Small intestine (tissue), 7 donors: Measurements from ENCODE around the gene GLRX5. TPM values are rescaled to one million over a fixed set of nuclear protein-coding genes. Genes with fewer than 3 reads are reported as not detected.
"Not testable (repeated sequence)": the region's sequence is repeated elsewhere in the genome, so short reads cannot be mapped to it uniquely, and the experiment has no call there.

Experiments used
- DNase-seq, 2 donors: peaks; one replicate each; pipeline versions ENCODE4 v3.0.0 to v3.0.0-alpha.2; 2013
- FAIRE-seq: peaks from 2 replicates; lab custom pipeline; 2012; peaks lifted over from hg19 to GRCh38; lab: Jason Lieb, UNC
- H3K27ac ChIP-seq, 3 donors: one replicate each; pipeline ENCODE4 v1.5.1; 2013; ENCODE audit warnings: low read length in 2 of 3, mild to moderate bottlenecking in 2 of 3, control low read depth in 1 of 3, inconsistent platforms in 1 of 3, low read depth in 1 of 3, moderate library complexity in 1 of 3
- H3K27me3 ChIP-seq, 3 donors: one replicate each; pipeline ENCODE4 v1.6.1; 2013; ENCODE audit warnings: low read length in 3 of 3, inconsistent platforms in 1 of 3; ENCODE audit not compliant: control insufficient read depth in 3 of 3, insufficient read depth in 3 of 3
- H3K36me3 ChIP-seq, 3 donors: one replicate each; pipeline ENCODE4 v1.6.1; 2013; ENCODE audit warnings: low read length in 3 of 3, inconsistent platforms in 1 of 3, low read depth in 1 of 3, mild to moderate bottlenecking in 1 of 3, moderate library complexity in 1 of 3; ENCODE audit not compliant: control insufficient read depth in 3 of 3, insufficient read depth in 2 of 3
- H3K4me1 ChIP-seq, 3 donors: one replicate each; pipeline ENCODE4 v1.6.1; 2013; ENCODE audit warnings: low read length in 2 of 3, inconsistent platforms in 1 of 3, low read depth in 1 of 3, mild to moderate bottlenecking in 1 of 3, moderate library complexity in 1 of 3; ENCODE audit not compliant: control insufficient read depth in 3 of 3, insufficient read depth in 2 of 3
- H3K4me3 ChIP-seq, 3 donors: one replicate each; pipeline ENCODE4 v1.5.1; 2013; ENCODE audit warnings: low read length in 3 of 3, control low read depth in 1 of 3, inconsistent platforms in 1 of 3, low read depth in 1 of 3, mild to moderate bottlenecking in 1 of 3, moderate library complexity in 1 of 3
- H3K9me3 ChIP-seq, 2 donors: one replicate each; pipeline ENCODE4 v1.6.1; 2013; ENCODE audit warnings: low read depth in 1 of 2, low read length in 1 of 2; ENCODE audit not compliant: control insufficient read depth in 2 of 2, insufficient read depth in 1 of 2
- WGBS, 3 donors: extraction: QIAGEN DNeasy Blood & Tissue Kit; methylation state at CpG; one replicate each; pipeline ENCODE4 v1.1.7; 2013; 5-methylcytosine and 5-hydroxymethylcytosine counted together
- polyA plus RNA-seq, 4 donors: library from polyadenylated mRNA; stranded (reverse) in 3 of 4; unstranded in 1 of 4; fragments of 200-250 nt in 3 of 4; fragments of 120-200 nt in 1 of 4; gene quantifications; one replicate each; pipeline versions ENCODE4 v1.2.1 to v1.2.3, GENCODE V29; 2013
- donor health status: healthy with polysubstance abuse.
- donor health status: control.
- donor health status: control.
- donor health status: Bipolar disorder and iron deficiency.
- donor health status: healthy.

Gene GLRX5
- polyA plus RNA-seq, 4 donors: 43.0 to 80.5 (median 53.8) TPM

GRCh38 chr14:95577067-95577800 lies 42.4 kb downstream of the GLRX5 start:
- FAIRE-seq (no peak), DNase-seq (no peak)
- Histone ChIP-seq H3K27me3 (peaks cover 0 to 6% (median 0%) of the 10 kb centered on the region in 3 donors), H3K4me3 (no peak overlapping the region), H3K27ac (no peak overlapping the region), H3K36me3 (no peaks in the 10 kb centered on the region), H3K4me1 (no peaks in the 10 kb centered on the region), H3K9me3 (no peaks in the 10 kb centered on the region)
- 69 to 77% (median 71%) methylated on average over 12 of the region's 12 CpGs for WGBS, 3 donors

DNA sequence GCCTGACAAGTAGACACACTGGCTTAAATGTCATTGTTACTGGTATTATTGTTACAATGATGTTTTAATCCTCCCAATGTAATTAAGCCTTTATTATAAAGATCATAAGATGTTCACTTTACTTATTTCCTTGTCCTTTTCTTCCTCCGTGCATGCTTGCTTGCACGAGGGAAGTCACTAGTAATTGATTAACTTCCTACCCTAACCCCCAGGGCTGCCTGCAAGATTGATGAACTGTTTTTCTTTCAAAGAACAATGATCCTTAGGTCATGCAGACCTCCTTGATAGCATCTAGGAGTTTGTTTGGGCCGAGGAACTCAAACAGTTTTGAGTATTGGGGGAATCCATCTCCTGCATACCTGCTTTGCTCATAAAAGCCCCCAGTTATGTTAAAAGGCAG lies 43.0 kb downstream of the GLRX5 start:
- no peaks in the 10 kb centered on the region for H3K36me3 ChIP-seq
- H3K27me3 ChIP-seq: peaks cover 0 to 2% (median 0%) of the 10 kb centered on the region in 3 donors
- H3K4me1 ChIP-seq: no peaks in the 10 kb centered on the region
- H3K4me3 ChIP-seq: no peak overlapping the region
- no peak overlapping the region for H3K27ac ChIP-seq
- FAIRE-seq: no peak
- DNase-seq: no peak
- WGBS, 3 donors: 2 to 4% (median 4%) methylated on average over 3 of the region's 3 CpGs
- no peaks in the 10 kb centered on the region for H3K9me3 ChIP-seq

- not testable (repeated sequence) for FAIRE-seq, H3K9me3 ChIP-seq, H3K4me3 ChIP-seq, DNase-seq, H3K27ac ChIP-seq, H3K36me3 ChIP-seq, H3K4me1 ChIP-seq, H3K27me3 ChIP-seq
- 72 to 78% (median 78%) methylated on average over 8 of the region's 8 CpGs for WGBS, 3 donors
Observed at GRCh38 chr14:95583836-95584617, 49.2 kb downstream of the GLRX5 start.

GRCh38 chr14:95585953-95586620 lies 51.2 kb downstream of the GLRX5 start:
- 68 to 87% (median 71%) methylated on average over 6 of the region's 6 CpGs for WGBS, 3 donors
- H3K4me1 ChIP-seq: no peaks in the 10 kb centered on the region
- H3K36me3 ChIP-seq: no peaks in the 10 kb centered on the region
- no peak overlapping the region for H3K27ac ChIP-seq
- FAIRE-seq (no peak), DNase-seq (no peak)
- no peak overlapping the region for H3K4me3 ChIP-seq
- peaks cover 0 to 5% of the 10 kb centered on the region in 2 donors for H3K9me3 ChIP-seq
- no peaks in the 10 kb centered on the region for H3K27me3 ChIP-seq

GRCh38 chr14:95591182-95591581 lies 56.3 kb downstream of the GLRX5 start:
- H3K4me1 ChIP-seq, H3K4me3 ChIP-seq, DNase-seq, H3K9me3 ChIP-seq, H3K27ac ChIP-seq, H3K27me3 ChIP-seq, FAIRE-seq, H3K36me3 ChIP-seq: not testable (repeated sequence)
- 76 to 86% (median 85%) methylated on average over 3 of the region's 3 CpGs for WGBS, 3 donors

Other genes with a start within 250 kb of the GLRX5 start
- gene CLMN, start 215.1 kb upstream of the GLRX5 start, polyA plus RNA-seq: 10 to 100 TPM in 1 of 4 donors, 1 to 10 TPM in 3; 2.9 to 25.0 (median 5.7) TPM
- 1 to 10 TPM in 3 of 4 donors, under 1 TPM in 1; 0.81 to 5.0 (median 1.4) TPM for gene SYNE3, start 18.4 kb upstream of the GLRX5 start, polyA plus RNA-seq
- gene TCL1B, start 151.4 kb downstream of the GLRX5 start, polyA plus RNA-seq: under 1 TPM in 1 of 4 donors, not detected in 3; 0.06 TPM
- gene TCL1A, start 179.1 kb downstream of the GLRX5 start, polyA plus RNA-seq: 1 to 10 TPM in 1 of 4 donors, under 1 TPM in 1, not detected in 2; 0.59 to 3.8 TPM